MM.1S (cell line): ENCODE measurements around the gene SPNS2.

Experiments
- CTCF ChIP-seq: fragments of 300-600 bp; sonication (generic); IDR thresholded peaks from 2 replicates; pipeline ENCODE4 v1.5.1; 2016; ENCODE audit warnings: antibody characterized with exemption, low read length, mixed read lengths
- EZH2 ChIP-seq: fragments of 300-600 bp; sonication (generic); optimal IDR thresholded peaks from 2 replicates; pipeline ENCODE3; 2017; ENCODE audit warnings: low read depth, mild to moderate bottlenecking, antibody characterized with exemption, low read length, mixed read lengths

GRCh38 chr17:4520060-4520893 is 21.6 kb downstream of the SPNS2 start:
- TF ChIP-seq EZH2 (no peak), CTCF (no peak)
